Measurements from ENCODE around the gene XYLB.
"Not testable (repeated sequence)": the region's sequence is repeated elsewhere in the genome, so short reads cannot be mapped to it uniquely, and the experiment has no call there.

The XYLB gene

DNA sequence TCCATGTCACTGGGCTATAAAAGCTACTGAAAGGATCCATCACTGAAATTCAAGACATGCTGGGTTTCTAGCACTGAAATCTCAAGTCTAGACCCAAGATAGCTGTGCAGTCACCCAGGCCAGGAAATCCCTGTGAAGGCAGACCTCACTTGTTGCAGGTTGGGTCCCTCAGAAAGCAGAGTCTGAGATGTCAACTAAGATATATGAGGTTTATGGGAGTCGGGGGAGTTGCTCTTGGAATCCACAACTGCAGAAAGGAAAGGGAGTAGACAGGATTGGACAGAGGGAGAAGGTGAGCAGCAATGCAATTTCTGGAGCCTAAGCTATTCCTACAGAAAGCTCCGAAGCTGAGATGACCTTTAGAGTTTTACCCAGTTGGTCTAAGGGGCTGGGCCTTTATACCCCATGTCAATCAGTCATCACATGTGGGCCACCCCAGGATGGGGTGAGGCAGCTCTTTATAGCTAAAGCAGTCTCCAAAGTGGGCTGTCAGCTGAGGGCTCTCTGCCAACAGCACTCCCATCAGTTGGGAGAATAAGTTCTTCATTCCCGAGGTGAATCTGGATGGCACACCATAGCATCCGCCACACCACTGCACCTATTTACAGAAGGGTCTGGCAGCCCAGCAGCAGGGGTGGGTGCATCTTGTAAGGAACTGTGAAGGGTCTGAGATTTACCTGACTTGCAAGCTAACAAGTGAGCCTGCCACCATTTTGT, 54.8 kb downstream of the XYLB start:
- no peak for DNase-seq

DNA sequence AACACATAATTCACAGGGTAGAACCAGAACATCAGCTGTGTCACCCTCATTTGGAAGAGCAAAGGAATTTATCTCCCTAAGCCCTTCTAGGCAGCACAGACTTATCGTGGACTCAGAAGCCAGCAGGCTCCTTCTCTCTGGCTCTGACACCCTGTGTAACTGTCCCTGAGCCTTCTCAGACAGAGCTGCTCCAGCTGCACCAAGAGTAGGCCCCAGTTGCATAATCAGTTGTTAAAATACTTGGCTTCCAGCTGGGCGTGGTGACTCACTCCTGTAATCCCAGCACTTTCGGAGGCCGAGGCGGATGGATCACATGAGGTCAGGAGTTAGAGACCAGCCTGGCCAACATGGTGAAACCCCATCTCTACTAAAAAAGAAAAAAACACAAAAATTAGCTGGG, 57.7 kb downstream of the XYLB start:
- DNase-seq: no peak

DNA sequence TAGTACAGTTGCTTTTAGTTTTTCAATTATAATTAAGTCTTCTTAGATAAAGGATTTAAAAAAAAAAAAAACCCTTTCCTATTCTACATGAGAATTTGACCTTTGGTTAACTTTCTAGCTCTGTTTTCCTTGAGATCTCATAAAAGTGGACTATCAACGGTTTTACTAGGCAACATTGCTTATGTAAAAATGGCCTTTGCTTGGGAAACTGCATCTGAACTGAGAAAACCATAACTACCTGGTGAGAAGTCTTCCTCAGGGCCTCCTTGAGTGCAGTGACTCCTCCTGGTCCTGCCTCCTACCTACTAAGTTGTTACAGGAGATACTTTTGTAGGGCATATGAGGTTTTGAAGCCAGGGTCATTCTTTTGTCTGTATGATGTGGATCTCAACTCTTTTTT, 65.0 kb downstream of the XYLB start:
- DNase-seq: no peak

DNA sequence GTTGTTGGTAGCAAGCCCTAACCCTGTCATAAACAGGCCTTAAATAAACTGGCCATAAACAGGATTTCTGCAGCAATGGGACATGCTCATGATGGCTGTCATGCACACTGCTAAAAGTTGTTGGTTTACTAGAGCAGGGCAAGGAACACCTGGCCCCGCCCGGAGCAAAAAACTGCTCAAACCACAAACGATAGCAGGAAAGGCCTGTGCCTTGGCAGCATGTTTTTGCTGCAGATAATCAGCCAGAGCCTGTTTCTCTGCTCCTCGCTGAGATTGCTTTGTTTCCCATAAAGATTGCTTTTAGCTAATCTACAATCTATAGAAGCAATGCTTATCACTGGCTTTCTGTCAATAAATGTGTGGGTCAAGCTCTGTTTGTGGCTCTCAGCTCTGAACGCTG, 74.2 kb downstream of the XYLB start:
- DNase-seq: not testable (repeated sequence)

- DNase-seq: no peak
Measured at GRCh38 chr3:38421679-38422336, 75.2 kb downstream of the XYLB start.

- not testable (repeated sequence) for DNase-seq
Measured at GRCh38 chr3:38426798-38427426, 80.3 kb downstream of the XYLB start.

DNA sequence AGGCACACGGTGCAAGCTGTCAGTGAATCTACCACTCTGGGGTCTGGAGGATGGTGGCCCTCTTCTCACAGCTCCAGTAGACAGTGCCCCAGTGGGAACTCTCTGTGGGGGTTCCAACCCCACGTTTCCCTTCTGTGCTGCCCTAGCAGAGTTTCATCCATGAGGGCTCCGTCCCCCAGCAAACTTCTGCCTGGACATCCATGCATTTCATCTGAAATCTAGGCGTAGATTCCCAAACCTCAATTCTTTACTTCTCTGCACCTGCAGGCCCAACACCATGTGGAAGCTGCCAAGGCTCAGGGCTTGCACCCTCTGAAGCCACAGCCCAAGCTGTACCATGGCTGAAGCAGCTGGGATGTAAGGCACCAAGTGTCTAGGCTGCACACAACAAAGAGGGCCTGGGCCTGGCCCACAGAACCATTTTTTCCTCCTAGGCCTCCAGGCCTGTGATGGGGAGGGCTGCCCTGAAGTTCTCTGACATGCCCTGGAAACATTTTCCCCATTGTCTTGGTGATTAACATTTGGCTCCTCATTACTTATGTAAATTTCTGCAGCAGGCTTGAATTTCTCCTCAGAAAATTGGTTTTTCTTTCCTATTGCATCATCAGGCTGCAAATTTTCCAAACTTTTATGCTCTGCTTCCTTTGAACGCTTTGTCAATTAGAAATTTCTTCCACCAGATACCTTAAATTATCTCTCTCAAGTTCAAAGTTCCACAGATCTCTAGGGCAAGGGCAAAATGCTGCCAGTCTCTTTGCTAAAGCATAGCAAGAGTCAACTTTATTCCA, 86.5 kb downstream of the XYLB start:
- not testable (repeated sequence) for DNase-seq

DNA sequence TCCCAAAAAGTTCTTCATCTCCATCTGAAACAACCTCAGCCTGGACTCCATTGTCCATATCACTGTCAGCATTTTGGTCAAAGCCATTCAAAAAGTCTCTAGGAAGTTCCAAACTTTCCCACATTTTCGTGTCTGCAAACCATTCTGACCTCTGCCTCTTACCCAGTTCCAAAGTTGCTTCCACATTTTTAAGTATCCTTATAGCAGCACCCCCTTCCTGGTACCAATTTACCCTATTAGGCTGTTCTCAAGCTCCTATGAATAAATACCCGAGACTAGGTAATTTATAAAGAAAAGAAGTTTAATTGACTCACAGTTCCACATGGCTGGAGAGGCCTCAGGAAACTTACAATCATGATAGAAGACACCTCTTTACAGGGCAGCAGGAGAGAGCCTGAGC, 87.1 kb downstream of the XYLB start:
- DNase-seq: not testable (repeated sequence)

DNA sequence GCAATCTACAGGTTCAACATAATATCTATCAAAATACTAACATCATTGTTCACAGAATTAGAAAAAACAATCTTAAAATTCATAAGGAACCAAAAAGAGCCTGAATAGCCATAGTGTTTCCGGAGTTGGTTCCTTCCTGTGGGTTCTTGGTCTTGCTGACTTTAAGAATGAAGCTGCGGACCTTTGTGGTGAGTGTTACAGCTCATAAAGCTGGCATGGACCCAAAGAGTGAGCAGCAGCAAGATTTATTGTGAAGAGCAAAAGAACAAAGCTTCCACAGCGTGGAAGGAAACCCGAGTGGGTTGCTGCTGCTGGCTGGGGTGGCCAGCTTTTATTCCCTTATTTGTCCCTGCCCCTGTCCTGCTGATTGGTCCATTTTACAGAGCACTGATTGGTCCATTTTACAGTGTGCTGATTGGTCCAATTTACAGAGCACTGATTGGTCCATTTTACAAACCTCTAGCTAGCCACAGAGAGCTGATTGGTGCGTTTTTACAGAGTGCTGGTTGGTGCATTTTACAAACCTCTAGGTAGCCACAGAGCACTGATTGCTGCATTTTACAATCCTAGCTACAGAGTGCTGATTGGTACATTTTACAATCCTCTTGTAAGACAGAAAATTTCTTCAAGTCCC, 92.0 kb downstream of the XYLB start:
- not testable (repeated sequence) for DNase-seq

- DNase-seq: not testable (repeated sequence)
Measured at GRCh38 chr3:38443205-38443604, 96.6 kb downstream of the XYLB start.

DNA sequence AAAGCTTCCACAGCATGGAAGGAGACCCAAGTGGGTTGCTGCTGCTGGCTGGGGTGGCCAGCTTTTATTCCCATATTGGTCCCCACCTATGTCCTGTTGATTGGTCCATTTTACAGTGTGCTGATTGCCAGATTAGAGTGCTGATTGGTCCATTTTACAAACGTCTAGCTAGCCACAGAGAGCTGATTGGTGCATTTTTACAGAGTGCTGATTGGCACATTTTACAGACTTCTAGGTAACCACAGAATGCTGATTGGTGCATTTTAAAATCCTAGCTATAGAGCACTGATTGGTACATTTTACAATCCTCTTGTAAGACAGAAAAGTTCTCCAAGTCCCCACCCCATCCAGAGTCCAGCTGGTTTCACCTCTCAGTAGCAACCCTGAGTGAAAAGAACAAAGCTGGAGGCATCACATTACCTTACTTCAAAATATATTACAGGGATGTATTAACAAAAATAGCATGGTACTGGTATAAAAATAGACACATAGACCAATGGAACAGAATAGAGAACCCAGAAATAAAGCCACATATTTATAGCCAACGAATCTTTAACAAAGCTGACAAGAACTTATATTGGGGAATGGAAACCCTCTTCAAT, 99.6 kb downstream of the XYLB start:
- no peak for DNase-seq

- no peak for DNase-seq
Measured at GRCh38 chr3:38446812-38447211, 100.2 kb downstream of the XYLB start.

GRCh38 chr3:38450853-38451252, 104.3 kb downstream of the XYLB start:
- no peak for DNase-seq

- DNase-seq: peak; percentile 74 to 79
Measured at GRCh38 chr3:38453075-38453912, 106.7 kb downstream of the XYLB start, which contains the start of gene ACVR2B. Gene ACVR2B (plus strand): TSS chr3:38453890. CDS start chr3:38454323, 433 bp downstream.

GRCh38 chr3:38453913-38454177, 107.3 kb downstream of the XYLB start:
- DNase-seq: no peak

GRCh38 chr3:38454178-38454883, 107.7 kb downstream of the XYLB start:
- DNase-seq: peak; percentile 22 to 34

DNA sequence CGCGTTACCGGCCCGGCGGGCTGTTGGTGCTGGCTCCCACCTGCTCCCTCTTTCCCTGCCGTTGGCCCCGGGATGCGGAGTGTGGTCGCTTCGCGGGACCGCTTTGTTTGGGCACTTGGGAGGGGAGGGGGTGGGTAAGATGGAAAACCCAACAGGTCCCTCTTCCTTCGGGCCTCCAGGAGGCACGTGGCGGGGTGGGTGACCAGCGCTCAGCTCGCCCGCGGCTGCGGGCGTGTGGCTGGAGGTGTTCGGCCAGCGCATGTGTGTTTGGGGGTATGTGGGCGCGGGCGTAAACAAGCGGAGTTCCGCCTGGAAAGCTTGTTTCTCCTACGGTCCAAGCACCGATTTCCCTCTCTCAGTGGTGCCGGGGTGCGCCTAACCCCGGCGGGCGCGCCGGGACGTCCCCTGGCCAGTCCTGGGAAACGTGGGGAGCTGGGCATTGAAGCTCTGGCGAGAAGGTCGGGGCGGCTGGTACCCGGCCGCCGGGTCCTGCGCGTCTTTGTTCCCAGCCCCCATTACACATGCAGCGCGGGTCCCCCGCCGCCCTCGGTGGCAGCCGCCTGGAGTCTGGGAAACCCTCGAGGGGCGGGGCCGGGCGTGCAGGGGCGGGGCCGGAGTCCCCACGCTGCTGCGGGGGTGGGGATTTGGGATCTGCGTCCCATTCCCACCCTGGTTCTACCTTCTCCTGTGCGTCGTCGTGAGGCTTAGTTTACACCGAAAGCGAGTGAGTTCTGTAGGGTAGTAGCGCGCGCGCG, 108.5 kb downstream of the XYLB start:
- DNase-seq: peak; percentile 55 to 56

DNA sequence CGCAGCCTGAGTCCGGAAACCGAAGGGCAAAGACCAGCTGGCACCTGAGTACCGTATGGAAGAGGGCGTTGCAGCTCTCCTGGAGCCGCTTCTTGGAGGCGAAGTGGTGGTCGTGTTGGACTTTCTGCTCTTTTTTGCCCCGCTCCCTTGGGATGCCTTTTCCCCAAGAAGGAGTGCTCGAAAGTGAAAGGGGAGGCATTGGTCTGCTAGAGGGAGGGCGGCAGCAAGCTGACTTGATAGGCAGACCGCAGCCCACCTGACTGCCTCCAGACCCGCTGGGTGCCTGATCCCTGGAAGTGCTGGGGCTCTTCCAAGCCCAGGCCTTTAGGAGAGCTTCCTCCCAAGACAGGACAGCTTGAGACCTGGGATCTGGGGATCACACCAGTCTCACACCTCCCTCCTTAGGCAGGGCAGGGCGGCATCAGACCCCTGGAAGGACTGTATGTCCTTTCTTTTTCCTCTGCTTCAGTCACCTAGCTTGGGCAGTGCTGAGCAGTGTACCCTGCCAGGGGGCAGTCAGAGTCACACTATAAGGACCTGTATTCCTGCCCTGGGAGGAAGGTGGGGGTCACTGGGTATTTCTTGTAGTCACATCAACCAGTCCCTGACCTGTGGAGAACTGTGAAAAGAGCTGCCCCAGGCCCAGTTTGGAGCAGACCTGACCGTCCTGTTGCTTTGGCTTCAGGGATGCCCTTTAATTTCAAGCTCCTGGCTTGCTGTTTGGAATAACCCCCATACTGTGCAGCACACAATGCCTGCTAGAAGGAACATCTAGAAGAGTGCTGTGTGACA, 109.2 kb downstream of the XYLB start:
- no peak for DNase-seq

Data from activated CD4-positive, alpha-beta T cell treated with anti-CD3 and anti-CD28 coated beads, Interleukin-2, amount 50 U/mL, for 48 hours (primary cell).